Activated gamma-delta T cell (primary cell): ENCODE measurements around the gene H2AZ1.

Experiments used
- DNase-seq: peaks from one replicate; lab custom pipeline; 2025; lab: John Stamatoyannopoulos, UW

H2AZ1 gene

DNA sequence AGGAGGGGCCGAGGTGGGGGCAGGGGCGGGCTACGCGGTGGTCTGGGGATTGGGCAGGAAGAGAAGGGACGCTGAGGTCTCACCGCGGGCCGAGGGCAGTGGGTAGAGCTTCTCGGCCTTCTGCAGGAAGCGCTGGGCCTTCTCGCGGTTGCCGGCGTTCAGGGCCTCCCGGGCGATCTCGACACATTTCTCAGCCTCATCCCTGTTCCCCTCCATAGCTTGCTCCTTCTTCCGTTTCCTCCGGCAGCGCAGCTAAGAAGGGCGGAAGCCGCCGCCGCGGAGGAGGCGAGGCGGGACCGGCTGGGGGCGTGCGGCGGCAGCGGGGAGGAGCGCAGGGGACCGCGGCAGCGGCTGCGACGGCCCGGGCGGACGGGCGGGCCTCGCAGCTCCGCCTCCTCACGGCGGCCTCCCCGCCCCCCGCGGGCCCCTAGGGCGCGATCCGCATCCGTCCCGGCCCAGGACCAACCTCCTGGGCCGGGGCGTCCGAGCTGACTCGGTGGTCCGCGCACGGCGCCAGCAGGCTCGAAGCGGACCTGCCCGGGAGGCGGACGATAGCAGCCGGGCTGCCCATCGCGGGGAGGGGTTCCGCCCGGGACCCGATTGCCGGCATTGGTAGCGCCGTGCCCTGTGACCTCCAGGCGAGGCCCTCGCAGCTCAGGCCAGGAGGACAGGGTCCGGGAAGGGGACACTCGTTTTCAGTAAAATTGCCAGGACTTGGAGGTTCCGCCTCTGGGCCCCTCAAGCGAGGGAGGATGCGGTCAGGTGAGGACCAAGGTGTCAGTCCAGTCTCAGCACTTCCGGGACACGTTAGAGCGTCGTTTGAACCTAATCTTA is 3.5 kb downstream of the H2AZ1 start, which contains the start of gene DNAJB14:
Gene DNAJB14, minus strand, starts transcription at position 263 of the 834 bp plus-strand sequence. Its CDS starts 47 bp downstream, at position 216.
- DNase-seq: peak; percentile 78

DNA sequence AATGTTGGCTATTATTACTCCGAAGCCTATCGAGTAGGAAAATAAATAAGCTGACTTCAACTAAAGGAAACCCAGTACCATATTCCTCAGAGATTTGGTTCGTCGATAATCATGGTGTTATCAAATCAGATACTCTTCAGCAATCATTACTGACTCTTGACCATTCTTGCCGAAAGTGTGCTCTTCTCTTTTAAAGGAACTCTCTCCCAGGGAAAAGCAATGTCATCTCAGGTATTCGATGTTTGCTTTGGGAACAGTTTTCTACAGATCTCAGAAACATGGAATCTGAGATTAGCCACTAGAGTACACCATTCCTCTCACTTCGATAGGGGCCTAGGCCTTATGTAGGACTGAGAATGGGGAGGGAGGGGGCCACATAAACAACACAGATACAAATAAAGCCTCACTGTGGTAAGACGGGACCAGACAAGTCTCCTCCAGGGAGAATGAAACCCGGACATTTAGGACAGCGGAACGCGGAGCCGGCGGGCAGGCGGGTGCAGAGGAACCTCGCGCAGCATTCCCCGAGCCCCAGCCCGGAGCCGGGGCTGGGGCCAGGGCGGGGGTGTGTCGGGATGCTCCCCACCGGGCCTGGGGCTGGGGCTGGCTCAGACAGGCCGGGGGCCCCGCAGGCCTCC is 4.2 kb downstream of the H2AZ1 start:
- DNase-seq: no peak

DNA sequence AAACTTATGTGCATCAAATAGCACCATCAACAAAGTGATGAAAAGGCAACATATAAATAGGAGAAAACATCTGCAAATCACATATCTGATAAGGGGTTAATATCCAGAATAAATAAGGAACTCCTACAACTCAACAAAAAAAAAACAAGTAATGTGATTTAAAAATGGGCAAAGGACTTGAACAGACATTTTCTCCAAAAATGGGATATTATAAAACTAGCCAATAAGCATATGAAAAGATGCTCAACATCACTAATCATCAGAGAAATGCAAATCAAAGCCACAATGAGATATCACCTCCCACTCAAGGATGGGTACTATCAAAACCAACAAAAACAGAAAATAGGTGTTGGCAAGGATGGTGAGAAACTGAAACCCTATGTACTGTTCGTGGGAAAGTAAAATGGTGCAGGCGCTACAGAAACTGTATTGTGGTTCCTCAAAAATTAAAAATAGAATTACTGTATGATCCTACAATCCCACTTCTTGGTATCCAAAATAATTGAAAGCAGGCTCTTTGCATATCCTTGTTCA is 6.1 kb downstream of the H2AZ1 start:
- DNase-seq: no peak

DNA sequence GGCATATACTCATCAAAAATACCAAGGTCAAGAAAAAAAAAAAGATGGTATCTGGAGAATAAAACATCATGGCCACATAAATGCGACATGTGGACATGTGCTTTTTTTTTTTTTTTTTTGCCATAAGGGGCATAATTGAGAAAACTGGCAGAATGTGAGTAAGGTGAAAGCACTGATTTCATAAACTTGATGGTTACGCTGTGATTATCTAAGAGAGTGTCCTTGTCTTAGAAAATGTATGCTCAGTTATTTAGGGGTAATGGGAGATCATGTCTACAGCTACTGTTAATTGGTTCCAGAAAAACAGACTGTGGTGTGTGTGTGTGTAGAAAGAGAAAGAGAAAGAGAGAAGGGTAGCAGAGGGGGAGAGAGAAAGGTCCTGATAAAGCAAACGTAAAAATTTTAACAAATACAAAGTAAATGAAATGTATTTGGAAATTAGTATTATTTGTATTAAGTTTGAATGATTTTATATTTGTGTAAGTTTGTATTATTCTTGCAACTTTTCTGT is 11.8 kb downstream of the H2AZ1 start:
- no peak for DNase-seq

DNA sequence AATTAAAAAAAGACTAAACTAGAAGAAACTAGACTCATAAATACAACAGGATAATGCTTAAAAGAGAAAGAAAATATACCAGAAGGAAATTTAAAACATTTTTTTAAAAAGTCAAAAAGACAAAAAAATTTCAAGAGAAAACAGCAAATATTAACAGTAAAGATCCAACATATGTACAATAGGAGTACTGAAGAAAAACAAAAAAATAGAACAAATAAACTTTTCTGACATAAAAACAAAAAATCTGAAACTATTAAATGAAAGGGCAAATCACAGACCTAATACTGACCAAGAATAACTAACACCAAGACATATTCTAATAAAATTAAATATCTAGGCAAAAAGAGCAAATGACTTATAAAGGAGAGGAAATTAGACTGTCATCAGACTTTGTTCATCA is 15.2 kb downstream of the H2AZ1 start:
- DNase-seq: no peak

GRCh38 chr4:99927566-99927965 is 22.5 kb downstream of the H2AZ1 start:
- DNase-seq: no peak

DNA sequence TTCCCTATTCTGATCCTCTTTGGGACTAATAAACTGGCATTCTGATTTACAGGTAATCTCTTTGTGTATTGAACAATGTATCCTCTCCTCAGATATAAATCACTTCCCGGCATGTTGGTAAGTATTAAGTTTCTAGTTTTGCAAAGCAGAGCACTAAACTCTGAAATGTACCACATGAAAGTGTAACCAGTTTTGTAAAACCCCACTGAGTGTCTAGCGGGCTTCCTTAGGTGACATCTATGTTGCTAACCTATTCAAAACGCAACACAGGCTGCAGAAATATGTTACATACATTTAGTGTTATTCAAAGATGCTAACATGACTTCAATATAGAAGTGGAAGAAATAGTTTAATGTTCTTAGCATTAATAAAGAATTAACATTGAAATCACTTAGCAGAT is 28.9 kb downstream of the H2AZ1 start:
- no peak for DNase-seq

- DNase-seq: no peak
Measured at GRCh38 chr4:99918656-99919055, 31.4 kb downstream of the H2AZ1 start.

- DNase-seq: no peak
Measured at GRCh38 chr4:99917575-99917974, 32.5 kb downstream of the H2AZ1 start.

DNA sequence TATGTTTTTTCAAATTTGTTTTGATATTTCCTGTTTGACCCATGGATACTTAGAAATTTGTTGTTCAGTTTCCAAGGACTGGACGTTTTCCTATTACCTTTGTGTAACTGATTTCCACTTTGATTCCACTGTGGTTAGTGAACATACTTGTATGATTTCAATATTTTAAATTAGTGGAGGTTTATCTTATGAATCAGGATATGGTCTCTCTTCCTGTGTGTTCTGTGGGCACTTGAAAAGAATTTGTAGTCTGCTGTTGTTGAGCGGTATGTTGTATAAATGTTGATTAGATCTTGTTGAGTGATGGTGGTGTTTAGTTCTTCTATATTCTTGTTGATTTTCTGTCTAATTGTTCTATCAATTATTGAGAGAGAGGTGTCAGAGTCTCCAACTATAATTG is 34.6 kb downstream of the H2AZ1 start:
- no peak for DNase-seq
